Kidney (tissue), 14 donors: Measurements from ENCODE around the gene RCAN1. TPM values are rescaled to one million over a fixed set of nuclear protein-coding genes. Genes with fewer than 3 reads are reported as not detected.

ENCODE experiments used
- DNase-seq, 5 donors: peaks; one replicate each; pipeline ENCODE4 v3.0.0-alpha.2; 2013 to 2020
- FAIRE-seq: peaks from 2 replicates; lab custom pipeline; 2012; peaks lifted over from hg19 to GRCh38; lab: Jason Lieb, UNC
- H3K27ac ChIP-seq, 2 donors: one replicate each; pipeline ENCODE4 v1.7.0; 2013; ENCODE audit warnings: low read depth in 2 of 2, low read length in 2 of 2, inconsistent platforms in 1 of 2
- H3K27me3 ChIP-seq: one replicate; pipeline ENCODE4 v1.7.1; 2013; ENCODE audit warnings: low read length, inconsistent platforms; ENCODE audit not compliant: control insufficient read depth, insufficient read depth
- H3K36me3 ChIP-seq, 3 donors: one replicate each; pipeline versions ENCODE4 v1.7.0 to v1.7.1; 2013; ENCODE audit warnings: low read length in 3 of 3, control low read depth in 1 of 3, inconsistent platforms in 1 of 3; ENCODE audit not compliant: insufficient read depth in 3 of 3, control insufficient read depth in 2 of 3
- H3K4me1 ChIP-seq, 3 donors: one replicate each; pipeline versions ENCODE4 v1.7.0 to v1.7.1; 2013; ENCODE audit warnings: low read length in 3 of 3, inconsistent platforms in 1 of 3, low read depth in 1 of 3; ENCODE audit not compliant: control insufficient read depth in 2 of 3, insufficient read depth in 2 of 3
- H3K4me3 ChIP-seq, 3 donors: one replicate each; pipeline versions ENCODE4 v1.7.0 to v1.8.1; 2013; ENCODE audit warnings: low read length in 3 of 3, control low read depth in 1 of 3, inconsistent platforms in 1 of 3
- H3K9ac ChIP-seq, 3 donors: one replicate each; pipeline versions ENCODE4 v1.7.0 to v1.7.1; 2013; ENCODE audit warnings: low read length in 3 of 3, control low read depth in 1 of 3, inconsistent platforms in 1 of 3
- H3K9me3 ChIP-seq, 3 donors: one replicate each; pipeline versions ENCODE4 v1.7.0 to v1.7.1; 2013; ENCODE audit warnings: low read length in 3 of 3, control low read depth in 1 of 3, inconsistent platforms in 1 of 3; ENCODE audit not compliant: control insufficient read depth in 2 of 3, insufficient read depth in 1 of 3
- intact Hi-C: fragments of 100-400 bp; cut with DNase I; formaldehyde crosslinking; loops from one replicate; pipeline ENCODE4 v1.11.1; 2022
- polyA plus RNA-seq: library from polyadenylated mRNA; stranded (reverse); fragments of 350-450 nt; fragmentation: Illumina TruSeq; extraction: RNeasy Lipid Tissue Mini Kit (QIAGEN cat#74804); gene quantifications from one replicate; pipeline ENCODE4 v1.2.3, GENCODE V29; 2014; ENCODE audit warnings: low read depth, low replicate concordance; ENCODE audit not compliant: insufficient read depth
- total RNA-seq: library from RNA; stranded (reverse); fragmentation: NEBNext Ultra II Directional; extraction: Animal tissue kit (Norgen Biotek cat#: 25700); gene quantifications from one replicate; pipeline ENCODE4 v1.2.1, GENCODE V29; 2021
- TF ChIP-seq, protein P1 (sequence below): IDR thresholded peaks from 3 replicates; pipeline ENCODE4 v1.5.1; 2012; ENCODE audit warnings: mild to moderate bottlenecking, moderate library complexity, borderline replicate concordance; ENCODE audit not compliant: insufficient read depth; ENCODE audit errors: extremely low read depth
- donor health status: control.
- donor health status: control.
- donor health status: control.
- donor health status: control.
- donor health status: control.
- donor health status: DM: yes; HTN: yes; CAD: no.
- donor health status: Normal renal cell carcinoma (clear cell type).

Gene RCAN1
- total and polyA plus RNA-seq, 2 donors from 2014 or later: 31.3 to 55.3 TPM

DNA sequence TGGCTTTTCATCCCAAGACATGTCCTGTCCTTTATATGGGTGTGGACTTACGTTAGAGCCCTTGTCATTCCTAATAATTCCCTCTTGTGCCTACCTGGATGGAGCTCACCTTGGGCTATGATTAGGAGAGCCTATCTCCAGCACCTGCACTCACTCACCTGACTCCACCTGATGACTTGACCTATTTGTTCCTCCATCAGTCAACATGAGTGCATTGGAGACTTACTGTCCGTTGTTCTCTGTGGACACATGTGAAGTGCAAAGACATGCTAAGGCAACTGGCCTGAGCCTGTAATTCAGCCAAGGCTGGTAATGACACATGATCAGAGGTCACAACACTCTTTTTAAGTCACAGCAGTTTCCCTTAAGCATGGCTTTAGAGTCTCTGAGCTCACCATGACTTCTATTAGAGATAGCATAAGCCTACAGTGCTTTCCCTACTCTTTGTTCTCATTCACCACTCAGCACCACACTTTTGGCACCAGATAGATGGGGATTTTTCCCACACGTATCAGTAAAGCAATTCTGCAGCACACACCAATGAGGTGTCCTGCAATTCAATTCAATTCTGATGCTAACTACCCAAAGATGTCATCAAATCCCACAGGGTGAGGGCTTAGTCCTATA is 112.3 kb downstream of the RCAN1 start:
- H3K27ac ChIP-seq: no peak overlapping the region
- TF ChIP-seq, protein P1, sequence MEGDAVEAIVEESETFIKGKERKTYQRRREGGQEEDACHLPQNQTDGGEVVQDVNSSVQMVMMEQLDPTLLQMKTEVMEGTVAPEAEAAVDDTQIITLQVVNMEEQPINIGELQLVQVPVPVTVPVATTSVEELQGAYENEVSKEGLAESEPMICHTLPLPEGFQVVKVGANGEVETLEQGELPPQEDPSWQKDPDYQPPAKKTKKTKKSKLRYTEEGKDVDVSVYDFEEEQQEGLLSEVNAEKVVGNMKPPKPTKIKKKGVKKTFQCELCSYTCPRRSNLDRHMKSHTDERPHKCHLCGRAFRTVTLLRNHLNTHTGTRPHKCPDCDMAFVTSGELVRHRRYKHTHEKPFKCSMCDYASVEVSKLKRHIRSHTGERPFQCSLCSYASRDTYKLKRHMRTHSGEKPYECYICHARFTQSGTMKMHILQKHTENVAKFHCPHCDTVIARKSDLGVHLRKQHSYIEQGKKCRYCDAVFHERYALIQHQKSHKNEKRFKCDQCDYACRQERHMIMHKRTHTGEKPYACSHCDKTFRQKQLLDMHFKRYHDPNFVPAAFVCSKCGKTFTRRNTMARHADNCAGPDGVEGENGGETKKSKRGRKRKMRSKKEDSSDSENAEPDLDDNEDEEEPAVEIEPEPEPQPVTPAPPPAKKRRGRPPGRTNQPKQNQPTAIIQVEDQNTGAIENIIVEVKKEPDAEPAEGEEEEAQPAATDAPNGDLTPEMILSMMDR: no peak
- H3K9ac ChIP-seq: no peak overlapping the region
- FAIRE-seq (no peak), DNase-seq (no peak)
- no peaks in the 10 kb centered on the region for H3K4me1 ChIP-seq
- no peaks in the 10 kb centered on the region for H3K36me3 ChIP-seq
- intact Hi-C loops: no loop called here
- no peaks in the 10 kb centered on the region for H3K9me3 ChIP-seq
- no peak overlapping the region for H3K4me3 ChIP-seq
- H3K27me3 ChIP-seq: no peaks in the 10 kb centered on the region

DNA sequence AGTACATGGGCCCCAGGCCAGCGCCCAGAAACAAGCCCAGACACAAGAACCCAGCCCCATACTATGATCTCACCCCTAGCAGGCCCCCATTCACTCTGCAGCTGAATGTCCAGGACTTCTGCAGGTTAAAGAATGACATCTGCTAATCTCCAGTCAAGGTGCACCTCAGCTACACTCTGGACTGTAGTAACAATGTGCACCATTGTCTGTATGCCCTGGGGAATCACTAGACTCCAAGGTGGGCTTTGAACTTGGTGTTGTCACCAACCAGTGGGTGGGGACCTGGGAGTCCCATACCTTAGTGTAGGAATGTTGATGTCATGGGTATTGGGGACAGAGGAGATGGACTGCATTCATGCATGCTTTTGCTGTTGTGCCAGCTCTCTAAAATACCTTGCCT is 113.2 kb downstream of the RCAN1 start:
- no peaks in the 10 kb centered on the region for H3K9me3 ChIP-seq
- FAIRE-seq (no peak), DNase-seq (no peak)
- no peak overlapping the region for H3K9ac ChIP-seq
- no peaks in the 10 kb centered on the region for H3K36me3 ChIP-seq
- H3K4me1 ChIP-seq: no peaks in the 10 kb centered on the region
- H3K27me3 ChIP-seq: no peaks in the 10 kb centered on the region
- no peak overlapping the region for H3K27ac ChIP-seq
- TF ChIP-seq, protein P1: no peak
- no peak overlapping the region for H3K4me3 ChIP-seq
- intact Hi-C loops: no loop called here

DNA sequence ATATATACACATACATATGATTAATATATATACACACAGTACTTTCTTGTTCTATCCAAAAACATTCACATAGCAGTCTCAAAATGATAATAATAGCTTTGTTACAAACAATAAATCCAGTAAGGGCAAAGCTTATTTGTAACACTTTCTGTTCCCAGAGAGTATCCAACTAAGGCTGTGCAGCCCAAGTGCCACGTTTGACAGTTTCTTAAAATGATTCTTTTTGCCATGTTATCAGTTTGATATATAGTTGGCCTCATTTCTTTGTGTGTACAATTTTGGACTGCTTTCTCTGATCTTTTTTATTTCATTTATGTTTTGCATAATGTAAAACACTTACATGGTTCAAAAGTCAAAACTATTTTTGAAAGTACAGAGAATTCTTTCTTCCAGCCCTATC is 114.7 kb downstream of the RCAN1 start:
- Histone ChIP-seq H3K36me3 (no peaks in the 10 kb centered on the region), H3K4me3 (no peak overlapping the region), H3K9me3 (no peaks in the 10 kb centered on the region), H3K9ac (no peak overlapping the region), H3K4me1 (no peaks in the 10 kb centered on the region), H3K27ac (no peak overlapping the region), H3K27me3 (no peaks in the 10 kb centered on the region)
- DNase-seq: no peak
- FAIRE-seq: no peak
- intact Hi-C loops: no loop called here
- TF ChIP-seq, protein P1: no peak

DNA sequence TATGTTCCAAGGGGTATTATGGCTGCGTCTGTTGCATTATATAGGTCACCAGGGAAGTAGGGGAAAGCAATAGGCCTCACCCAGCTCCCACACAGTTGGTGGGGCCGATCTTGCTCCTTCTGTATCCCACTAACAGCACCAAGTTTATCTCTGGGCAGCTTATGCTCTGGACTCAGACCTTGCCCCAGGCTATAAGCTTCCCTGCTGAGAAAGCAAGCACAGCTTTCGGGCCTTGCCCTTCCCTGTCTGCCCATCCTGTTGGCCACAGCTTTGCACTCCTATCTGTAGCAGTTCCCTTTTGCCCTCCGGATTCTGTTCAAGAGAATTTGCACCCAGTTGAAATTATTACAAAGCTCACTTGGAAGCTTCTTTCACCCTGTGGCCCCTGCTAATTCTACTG is 115.8 kb downstream of the RCAN1 start:
- Histone ChIP-seq H3K27me3 (no peaks in the 10 kb centered on the region), H3K36me3 (no peaks in the 10 kb centered on the region), H3K9me3 (no peaks in the 10 kb centered on the region), H3K4me3 (no peak overlapping the region), H3K9ac (no peak overlapping the region), H3K4me1 (no peaks in the 10 kb centered on the region), H3K27ac (no peak overlapping the region)
- FAIRE-seq: no peak
- DNase-seq: no peak
- intact Hi-C loops: no loop called here
- TF ChIP-seq, protein P1: no peak
